Stimulated activated CD8-positive, alpha-beta memory T cell treated with anti-CD3 and anti-CD28 coated beads, Interleukin-15, amount 100 ng/mL, for 4 hours (primary cell): Measurements from ENCODE around the gene ACYP1.

Experiments
- DNase-seq, 2 donors: peaks; one replicate each; pipeline ENCODE4 v3.0.0-alpha.2; 2020; ENCODE audit warnings: low read depth in 2 of 2

Gene ACYP1

GRCh38 chr14:75063491-75064204, at the start of gene ACYP1:
Gene ACYP1, minus strand, starts transcription at chr14:75064024. Its CDS starts 471 bp downstream, at chr14:75063553.
- DNase-seq, result peak; percentile 74 to 76

GRCh38 chr14:75109877-75110276, 46.1 kb upstream of the ACYP1 start:
- no peak for DNase-seq

GRCh38 chr14:75107186-75107585, 43.4 kb upstream of the ACYP1 start:
- DNase-seq, result no peak

GRCh38 chr14:75101491-75101890, 37.7 kb upstream of the ACYP1 start:
- no peak for DNase-seq

GRCh38 chr14:75098682-75099081, 34.9 kb upstream of the ACYP1 start:
- no peak for DNase-seq

GRCh38 chr14:75098212-75098611, 34.4 kb upstream of the ACYP1 start:
- no peak for DNase-seq

- no peak for DNase-seq
Measured at GRCh38 chr14:75096959-75097358, 33.1 kb upstream of the ACYP1 start.

- no peak for DNase-seq
Measured at GRCh38 chr14:75095690-75096089, 31.9 kb upstream of the ACYP1 start.

GRCh38 chr14:75094896-75095295, 31.1 kb upstream of the ACYP1 start:
- DNase-seq, result no peak

- no peak for DNase-seq
Measured at GRCh38 chr14:75092698-75093097, 28.9 kb upstream of the ACYP1 start.

- no peak for DNase-seq
Measured at GRCh38 chr14:75091251-75091650, 27.4 kb upstream of the ACYP1 start.

GRCh38 chr14:75090353-75090752, 26.5 kb upstream of the ACYP1 start:
- no peak for DNase-seq

- peak in 1 of 2 donors; percentile 3 for DNase-seq
Measured at GRCh38 chr14:75088566-75089373, 24.9 kb upstream of the ACYP1 start.

GRCh38 chr14:75088153-75088552, 24.3 kb upstream of the ACYP1 start:
- no peak for DNase-seq

- DNase-seq, result no peak
Measured at GRCh38 chr14:75084513-75084912, 20.7 kb upstream of the ACYP1 start.

GRCh38 chr14:75083271-75083670, 19.4 kb upstream of the ACYP1 start:
- DNase-seq, result no peak

- DNase-seq, result no peak
Measured at GRCh38 chr14:75081660-75082229, 17.9 kb upstream of the ACYP1 start.

- no peak for DNase-seq
Measured at GRCh38 chr14:75079521-75079920, 15.7 kb upstream of the ACYP1 start.

GRCh38 chr14:75077794-75078193, 14.0 kb upstream of the ACYP1 start:
- DNase-seq, result no peak

GRCh38 chr14:75070383-75070782, 6.6 kb upstream of the ACYP1 start:
- no peak for DNase-seq

GRCh38 chr14:75069811-75070145, 6.0 kb upstream of the ACYP1 start:
- no peak for DNase-seq

- DNase-seq, result no peak
Measured at GRCh38 chr14:75069121-75069810, 5.4 kb upstream of the ACYP1 start, which contains the start of gene ZC2HC1C. Gene ZC2HC1C, plus strand, starts transcription at chr14:75069641. Its CDS starts 933 bp downstream, at chr14:75070574.
